Stomach (tissue), 9 donors: Measurements from ENCODE around the gene XIRP1. TPM values are rescaled to one million over a fixed set of nuclear protein-coding genes. Genes with fewer than 3 reads are reported as not detected.

Experiments
- DNase-seq, 2 donors: peaks; one replicate each; pipeline versions ENCODE4 v3.0.0 to v3.0.0-alpha.2; 2013 to 2019
- H3K27ac ChIP-seq, 5 donors: fragments of 200-600 bp in 4 of 5; sonication (generic) in 4 of 5; one replicate each; pipeline ENCODE4 v1.5.1; 2013 to 2019; ENCODE audit warnings: mild to moderate bottlenecking in 1 of 5, moderate library complexity in 1 of 5
- H3K27me3 ChIP-seq, 3 donors: fragments of 200-600 bp; sonication (generic); one replicate each; pipeline ENCODE4 v1.5.1; 2017 to 2019; ENCODE audit warnings: mixed run types in 1 of 3
- H3K36me3 ChIP-seq, 4 donors: fragments of 200-600 bp; sonication (generic); 1 replicate in 3 of 4; 2 replicates in 1 of 4; pipeline ENCODE4 v1.5.1; 2016 to 2019
- H3K4me1 ChIP-seq, 4 donors: fragments of 200-600 bp; sonication (generic); one replicate each; pipeline ENCODE4 v1.5.1; 2016 to 2019
- H3K4me3 ChIP-seq, 4 donors: fragments of 200-600 bp; sonication (generic) in 3 of 4; one replicate each; pipeline ENCODE4 v1.5.1; 2016 to 2019; ENCODE audit warnings: mild to moderate bottlenecking in 1 of 4
- H3K9me3 ChIP-seq, 4 donors: fragments of 200-600 bp; sonication (generic); one replicate each; pipeline ENCODE4 v1.5.1; 2016 to 2019
- EP300 ChIP-seq: sonication (generic); formaldehyde crosslinking; IDR thresholded peaks from one replicate; pipeline ENCODE4 v1.6.1; 2017; ENCODE audit warnings: antibody characterized with exemption
- POLR2A ChIP-seq, 4 donors: fragments of 450-650 bp; IDR thresholded peaks; one replicate each; pipeline ENCODE4 v1.6.1; 2016; ENCODE audit warnings: antibody characterized with exemption in 4 of 4, control low read depth in 2 of 4, mild to moderate bottlenecking in 1 of 4, moderate library complexity in 1 of 4
- POLR2AphosphoS5 ChIP-seq, 3 donors: sonication (generic); formaldehyde crosslinking; IDR thresholded peaks; one replicate each; pipeline ENCODE4 v1.6.1; 2016; ENCODE audit warnings: antibody characterized with exemption in 3 of 3
- WGBS, 5 donors: extraction: QIAGEN DNeasy Blood & Tissue Kit in 3 of 5; methylation state at CpG; one replicate each; pipeline versions ENCODE4 v1.1.5 to v1.1.7; 2013 to 2018; 5-methylcytosine and 5-hydroxymethylcytosine counted together
- intact Hi-C: fragments of 100-400 bp; cut with DNase I; formaldehyde crosslinking; loops from one replicate; pipeline ENCODE4 v1.15.1; 2023; ENCODE audit warnings: low total_unique reads
- polyA plus RNA-seq, 3 donors: library from polyadenylated mRNA; stranded (reverse); fragments of 200-250 nt; gene quantifications; one replicate each; pipeline ENCODE4 v1.2.3, GENCODE V29; 2013
- total RNA-seq, 5 donors: library from RNA; depleted of rRNA; stranded (reverse); fragments of >200 nt; gene quantifications; one replicate each; pipeline versions ENCODE4 v1.1.0 to v1.2.3, GENCODE V29; 2014 to 2016
- TF ChIP-seq, protein P1 (sequence below), 7 experiments: fragments of 450-650 bp in 4 of 7; fragments of 200-600 bp in 3 of 7; sonication (generic) in 3 of 7; IDR thresholded peaks; one replicate each; pipeline ENCODE4 v1.5.1; 2016 to 2019; ENCODE audit warnings: antibody characterized with exemption in 7 of 7, control low read depth in 2 of 7, mild to moderate bottlenecking in 1 of 7
- donor health status: healthy with polysubstance abuse.
- donor health status: Bipolar disorder and iron deficiency.
- donor health status: healthy.

XIRP1 gene
- total and polyA plus RNA-seq, 8 donors: under 0.01 to 1.1 (median 0.18) TPM; not detected in 3

DNA sequence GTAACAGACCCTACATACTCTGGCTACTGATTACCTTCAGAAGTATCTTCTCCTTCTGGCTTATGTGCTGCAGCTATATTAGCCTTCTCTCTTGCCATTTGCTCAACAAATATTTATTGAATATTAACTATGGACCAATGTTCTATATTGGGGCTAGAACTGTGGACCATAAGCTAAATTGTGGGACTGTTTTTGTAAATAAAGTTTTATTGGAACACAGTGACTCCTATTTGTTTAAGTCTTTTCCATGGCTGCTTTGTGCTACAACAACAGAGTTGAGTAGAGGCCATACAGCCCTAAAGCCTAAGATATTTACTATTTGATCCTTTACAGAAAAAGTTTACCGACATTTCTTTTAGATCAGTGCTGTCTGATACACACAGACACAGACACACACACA is 20.3 kb upstream of the XIRP1 start:
- Histone ChIP-seq H3K4me3 (no peak overlapping the region), H3K9me3 (no peaks in the 10 kb centered on the region), H3K27ac (no peak overlapping the region), H3K36me3 (no peaks in the 10 kb centered on the region), H3K27me3 (no peaks in the 10 kb centered on the region), H3K4me1 (peaks cover 0 to 13% (median 5%) of the 10 kb centered on the region in 4 donors)
- intact Hi-C loops: no loop called here
- TF ChIP-seq EP300: no peak
- TF ChIP-seq, protein P1, sequence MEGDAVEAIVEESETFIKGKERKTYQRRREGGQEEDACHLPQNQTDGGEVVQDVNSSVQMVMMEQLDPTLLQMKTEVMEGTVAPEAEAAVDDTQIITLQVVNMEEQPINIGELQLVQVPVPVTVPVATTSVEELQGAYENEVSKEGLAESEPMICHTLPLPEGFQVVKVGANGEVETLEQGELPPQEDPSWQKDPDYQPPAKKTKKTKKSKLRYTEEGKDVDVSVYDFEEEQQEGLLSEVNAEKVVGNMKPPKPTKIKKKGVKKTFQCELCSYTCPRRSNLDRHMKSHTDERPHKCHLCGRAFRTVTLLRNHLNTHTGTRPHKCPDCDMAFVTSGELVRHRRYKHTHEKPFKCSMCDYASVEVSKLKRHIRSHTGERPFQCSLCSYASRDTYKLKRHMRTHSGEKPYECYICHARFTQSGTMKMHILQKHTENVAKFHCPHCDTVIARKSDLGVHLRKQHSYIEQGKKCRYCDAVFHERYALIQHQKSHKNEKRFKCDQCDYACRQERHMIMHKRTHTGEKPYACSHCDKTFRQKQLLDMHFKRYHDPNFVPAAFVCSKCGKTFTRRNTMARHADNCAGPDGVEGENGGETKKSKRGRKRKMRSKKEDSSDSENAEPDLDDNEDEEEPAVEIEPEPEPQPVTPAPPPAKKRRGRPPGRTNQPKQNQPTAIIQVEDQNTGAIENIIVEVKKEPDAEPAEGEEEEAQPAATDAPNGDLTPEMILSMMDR (IDR thresholded peaks at IDR 0.05): no peak
- no peak for TF ChIP-seq POLR2A (IDR thresholded peaks at IDR 0.05)
- no peak for TF ChIP-seq POLR2AphosphoS5 (IDR thresholded peaks at IDR 0.05)
- 93 to 100% (median 97%) methylated on average over 1 of the region's 1 CpG for WGBS, 5 donors
- no peak for DNase-seq

DNA sequence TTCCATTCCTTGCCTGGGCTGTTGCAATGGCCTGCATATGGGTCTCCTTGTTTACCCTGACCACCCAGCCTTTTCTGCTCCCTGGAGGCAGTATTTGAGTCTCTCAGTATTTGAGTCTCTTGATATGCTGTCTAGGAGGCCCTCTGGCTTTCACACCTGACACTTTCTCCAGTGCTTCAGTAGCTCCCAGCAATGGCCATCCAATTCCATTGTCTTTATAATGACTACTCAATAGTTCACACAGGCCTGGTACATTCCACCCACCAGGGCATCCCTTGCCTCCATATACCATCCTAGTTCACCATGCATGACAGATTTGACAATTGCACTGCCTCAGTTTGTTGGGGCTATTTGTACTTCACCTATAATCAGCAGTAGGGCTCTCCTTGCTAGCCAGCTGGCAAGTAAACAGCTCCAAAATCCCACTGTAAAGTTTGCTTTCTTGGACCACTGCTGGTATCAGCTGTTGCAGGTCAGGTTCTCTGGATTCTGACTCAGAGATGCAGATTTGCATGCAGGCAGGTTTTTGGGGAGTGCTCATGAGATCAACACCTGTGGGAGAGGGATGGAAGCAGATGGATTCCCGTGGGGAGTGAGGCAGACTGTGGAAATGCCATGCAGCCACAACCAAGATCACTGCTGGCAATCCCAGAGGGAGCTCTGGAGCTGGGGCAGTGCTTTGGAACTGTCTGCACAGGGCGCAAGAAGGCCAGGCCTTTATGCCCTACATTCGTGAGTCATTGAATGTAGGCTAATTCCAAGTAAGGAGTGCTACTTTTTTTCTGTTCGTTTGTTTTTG is 19.1 kb upstream of the XIRP1 start:
- TF ChIP-seq POLR2A (IDR thresholded peaks at IDR 0.05): no peak
- no peak for TF ChIP-seq EP300
- TF ChIP-seq POLR2AphosphoS5 (IDR thresholded peaks at IDR 0.05): no peak
- TF ChIP-seq, protein P1 (IDR thresholded peaks at IDR 0.05): no peak
- Histone ChIP-seq H3K27me3 (no peaks in the 10 kb centered on the region), H3K4me1 (peaks cover 0 to 13% (median 5%) of the 10 kb centered on the region in 4 donors), H3K27ac (no peak overlapping the region), H3K36me3 (no peaks in the 10 kb centered on the region), H3K4me3 (no peak overlapping the region), H3K9me3 (no peaks in the 10 kb centered on the region)
- 75 to 83% (median 77%) methylated on average over 4 of the region's 4 CpGs for WGBS, 5 donors
- no peak for DNase-seq
- intact Hi-C loops: no loop called here

DNA sequence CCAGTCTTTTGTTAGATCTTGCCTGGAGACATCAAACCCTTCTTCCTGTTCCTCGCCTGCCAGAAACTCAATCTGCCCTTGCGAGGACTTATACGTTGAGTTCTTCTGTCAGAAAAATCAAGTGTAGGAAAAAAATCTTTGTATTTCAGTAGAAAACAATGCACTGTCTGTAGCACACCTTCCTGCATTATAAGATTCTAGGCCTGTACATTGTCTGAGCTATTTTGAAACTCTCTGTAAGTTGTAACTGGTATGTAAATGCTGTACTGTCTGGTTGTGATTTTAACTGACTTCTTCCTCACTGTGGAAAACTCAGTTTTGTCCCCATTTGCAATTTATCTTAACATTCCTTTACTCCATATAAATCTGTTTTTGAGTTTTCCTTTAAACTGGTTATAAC is 17.7 kb upstream of the XIRP1 start:
- Histone ChIP-seq H3K4me1 (peaks cover 0 to 13% (median 5%) of the 10 kb centered on the region in 4 donors), H3K27ac (no peak overlapping the region), H3K4me3 (no peak overlapping the region), H3K36me3 (no peaks in the 10 kb centered on the region), H3K9me3 (peaks cover 0 to 1% (median 0%) of the 10 kb centered on the region in 4 donors), H3K27me3 (peaks cover 0 to 5% (median 0%) of the 10 kb centered on the region in 3 donors)
- DNase-seq: no peak
- WGBS, 5 donors: 85 to 91% (median 88%) methylated on average over 3 of the region's 3 CpGs
- intact Hi-C loops: no loop called here
- no peak for TF ChIP-seq POLR2AphosphoS5 (IDR thresholded peaks at IDR 0.05)
- TF ChIP-seq, protein P1 (IDR thresholded peaks at IDR 0.05): no peak
- TF ChIP-seq EP300: no peak
- TF ChIP-seq POLR2A (IDR thresholded peaks at IDR 0.05): no peak

DNA sequence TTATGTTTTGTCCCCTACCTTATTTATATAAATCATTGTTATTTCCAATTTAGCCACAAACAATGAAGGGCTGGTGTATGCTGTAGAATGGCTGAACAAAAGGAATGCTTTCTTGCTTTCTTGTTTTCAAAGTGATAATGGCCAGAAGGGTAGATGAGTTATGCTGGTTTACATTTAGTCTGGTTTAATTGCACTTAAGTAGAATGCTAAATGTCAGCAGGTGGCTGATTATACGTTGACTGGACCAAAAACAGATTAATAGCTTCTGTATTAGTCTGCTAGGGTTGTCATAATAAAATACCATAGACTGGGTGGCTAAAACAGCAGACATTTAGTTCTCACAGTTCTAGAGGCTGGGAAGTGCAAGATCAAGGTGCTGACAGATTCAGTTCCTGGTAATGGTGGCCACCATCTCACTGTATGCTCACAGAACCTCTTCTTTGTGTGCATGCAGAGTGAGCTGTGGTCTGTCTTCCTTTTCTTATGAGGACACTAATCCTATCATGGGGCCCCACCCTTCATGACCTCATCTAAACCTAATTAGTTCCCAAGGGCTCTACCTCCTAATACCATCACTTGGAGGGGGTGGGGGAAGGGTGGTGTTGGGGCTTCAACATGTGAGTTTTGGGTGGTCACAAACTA is 17.1 kb upstream of the XIRP1 start:
- H3K36me3 ChIP-seq: no peaks in the 10 kb centered on the region
- no peak overlapping the region for H3K27ac ChIP-seq

More for the DNA sequence above, 17.1 kb upstream of the XIRP1 start:
- TF ChIP-seq POLR2A (IDR thresholded peaks at IDR 0.05): no peak
- no peak for TF ChIP-seq EP300
- TF ChIP-seq, protein P1 (IDR thresholded peaks at IDR 0.05): no peak
- no peak for TF ChIP-seq POLR2AphosphoS5 (IDR thresholded peaks at IDR 0.05)
- Histone ChIP-seq H3K9me3 (peaks cover 0 to 5% (median 0%) of the 10 kb centered on the region in 4 donors), H3K4me1 (peaks cover 0 to 13% (median 5%) of the 10 kb centered on the region in 4 donors), H3K27me3 (peaks cover 0 to 5% (median 0%) of the 10 kb centered on the region in 3 donors), H3K4me3 (no peak overlapping the region)
- 79 to 100% (median 89%) methylated on average over 1 of the region's 1 CpG for WGBS, 5 donors
- DNase-seq: no peak
- intact Hi-C loops: no loop called here
